UCSD-AML1 (cell line): ENCODE results near the gene SLC35F3.
"Not testable (repeated sequence)": the region's sequence is repeated elsewhere in the genome, so short reads cannot be mapped to it uniquely, and the experiment has no call there.

Experiments used
- DNase-seq: peaks from one replicate; lab custom pipeline; 2025; ENCODE audit not compliant: unreplicated experiment; lab: John Stamatoyannopoulos, UW

Gene SLC35F3

GRCh38 chr1:234102583-234102982 lies 198.1 kb downstream of the SLC35F3 start:
- no peak for DNase-seq

GRCh38 chr1:234103198-234103597 lies 198.7 kb downstream of the SLC35F3 start:
- no peak for DNase-seq

GRCh38 chr1:234106032-234106431 lies 201.6 kb downstream of the SLC35F3 start:
- DNase-seq, result no peak

GRCh38 chr1:234107416-234108021 lies 203.0 kb downstream of the SLC35F3 start:
- DNase-seq, result no peak

- DNase-seq, result no peak
Measured at GRCh38 chr1:234108921-234109320, 204.4 kb downstream of the SLC35F3 start.

- no peak for DNase-seq
Measured at GRCh38 chr1:234109840-234110239, 205.4 kb downstream of the SLC35F3 start.

- no peak for DNase-seq
Measured at GRCh38 chr1:234111458-234112142, 207.1 kb downstream of the SLC35F3 start.

- no peak for DNase-seq
Measured at GRCh38 chr1:234114648-234115307, 210.3 kb downstream of the SLC35F3 start.

GRCh38 chr1:234118911-234119310 lies 214.4 kb downstream of the SLC35F3 start:
- no peak for DNase-seq

GRCh38 chr1:234119431-234119830 lies 215.0 kb downstream of the SLC35F3 start:
- DNase-seq, result no peak

- DNase-seq, result no peak
Measured at GRCh38 chr1:234120327-234120944, 216.0 kb downstream of the SLC35F3 start.

- not testable (repeated sequence) for DNase-seq
Measured at GRCh38 chr1:234121659-234122058, 217.2 kb downstream of the SLC35F3 start.

GRCh38 chr1:234122571-234122970 lies 218.1 kb downstream of the SLC35F3 start:
- DNase-seq, result not testable (repeated sequence)

GRCh38 chr1:234123867-234124266 lies 219.4 kb downstream of the SLC35F3 start:
- no peak for DNase-seq

GRCh38 chr1:234125283-234125682 lies 220.8 kb downstream of the SLC35F3 start:
- no peak for DNase-seq

- no peak for DNase-seq
Measured at GRCh38 chr1:234125714-234126113, 221.2 kb downstream of the SLC35F3 start.

GRCh38 chr1:234127026-234127671 lies 222.7 kb downstream of the SLC35F3 start:
- no peak for DNase-seq

- no peak for DNase-seq
Measured at GRCh38 chr1:234132795-234133194, 228.3 kb downstream of the SLC35F3 start.

GRCh38 chr1:234134878-234135277 lies 230.4 kb downstream of the SLC35F3 start:
- no peak for DNase-seq

- no peak for DNase-seq
Measured at GRCh38 chr1:234135501-234135900, 231.0 kb downstream of the SLC35F3 start.

- DNase-seq, result no peak
Measured at GRCh38 chr1:234136073-234136472, 231.6 kb downstream of the SLC35F3 start.
